ENCODE data around the gene MAP2K4.

DNA sequence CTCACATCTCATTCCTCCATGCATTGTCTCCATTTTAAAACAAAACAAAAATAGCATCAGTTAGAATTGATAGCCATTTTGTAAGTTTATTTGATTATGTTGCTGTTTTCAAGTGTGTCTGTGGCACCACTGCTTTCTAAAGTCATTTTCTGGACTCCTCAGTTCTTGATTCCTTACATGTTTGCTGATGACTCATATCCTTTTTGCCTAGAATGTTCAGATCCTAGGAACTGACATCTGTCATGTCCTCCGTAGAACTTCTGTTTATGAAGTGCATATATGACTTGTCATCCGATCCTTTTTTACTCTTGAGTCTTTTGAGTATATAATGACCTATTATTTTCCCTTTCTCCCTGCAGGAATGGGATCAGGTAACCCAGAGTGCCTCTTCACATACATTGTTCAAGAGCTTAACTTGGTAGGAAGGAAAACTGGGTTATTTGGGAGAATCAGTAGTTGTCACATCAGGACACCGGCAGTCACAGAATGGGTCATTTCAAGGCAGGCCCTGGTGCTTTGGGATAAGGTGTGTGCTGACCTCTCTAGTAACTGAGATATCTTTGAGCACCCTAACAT lies 69.2 kb downstream of the MAP2K4 start:
- TF ChIP-seq, protein P1, sequence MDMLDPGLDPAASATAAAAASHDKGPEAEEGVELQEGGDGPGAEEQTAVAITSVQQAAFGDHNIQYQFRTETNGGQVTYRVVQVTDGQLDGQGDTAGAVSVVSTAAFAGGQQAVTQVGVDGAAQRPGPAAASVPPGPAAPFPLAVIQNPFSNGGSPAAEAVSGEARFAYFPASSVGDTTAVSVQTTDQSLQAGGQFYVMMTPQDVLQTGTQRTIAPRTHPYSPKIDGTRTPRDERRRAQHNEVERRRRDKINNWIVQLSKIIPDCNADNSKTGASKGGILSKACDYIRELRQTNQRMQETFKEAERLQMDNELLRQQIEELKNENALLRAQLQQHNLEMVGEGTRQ (IDR thresholded peaks at IDR 0.05; ENCODE audit: low read depth, low read length), result no peak
- TF ChIP-seq, protein P2, sequence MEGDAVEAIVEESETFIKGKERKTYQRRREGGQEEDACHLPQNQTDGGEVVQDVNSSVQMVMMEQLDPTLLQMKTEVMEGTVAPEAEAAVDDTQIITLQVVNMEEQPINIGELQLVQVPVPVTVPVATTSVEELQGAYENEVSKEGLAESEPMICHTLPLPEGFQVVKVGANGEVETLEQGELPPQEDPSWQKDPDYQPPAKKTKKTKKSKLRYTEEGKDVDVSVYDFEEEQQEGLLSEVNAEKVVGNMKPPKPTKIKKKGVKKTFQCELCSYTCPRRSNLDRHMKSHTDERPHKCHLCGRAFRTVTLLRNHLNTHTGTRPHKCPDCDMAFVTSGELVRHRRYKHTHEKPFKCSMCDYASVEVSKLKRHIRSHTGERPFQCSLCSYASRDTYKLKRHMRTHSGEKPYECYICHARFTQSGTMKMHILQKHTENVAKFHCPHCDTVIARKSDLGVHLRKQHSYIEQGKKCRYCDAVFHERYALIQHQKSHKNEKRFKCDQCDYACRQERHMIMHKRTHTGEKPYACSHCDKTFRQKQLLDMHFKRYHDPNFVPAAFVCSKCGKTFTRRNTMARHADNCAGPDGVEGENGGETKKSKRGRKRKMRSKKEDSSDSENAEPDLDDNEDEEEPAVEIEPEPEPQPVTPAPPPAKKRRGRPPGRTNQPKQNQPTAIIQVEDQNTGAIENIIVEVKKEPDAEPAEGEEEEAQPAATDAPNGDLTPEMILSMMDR (conservative IDR thresholded peaks at IDR 0.05; ENCODE audit: low read depth, low read length), result no peak
- TF ChIP-seq RAD21 (IDR thresholded peaks at IDR 0.05; ENCODE audit: low read length) (no peak), POLR2A (IDR thresholded peaks at IDR 0.05; ENCODE audit: low read depth, low read length) (no peak), SMC3 (IDR thresholded peaks at IDR 0.05; ENCODE audit: low read depth, low read length) (no peak), CEBPB (IDR thresholded peaks at IDR 0.05; ENCODE audit: low read depth, low read length) (no peak)

All from IMR-90 (cell line).